Motor neuron (in vitro differentiated cells): ENCODE results near the gene GPR137. TPM values are rescaled to one million over a fixed set of nuclear protein-coding genes. Genes with fewer than 3 reads are reported as not detected.

Source experiments
- ATAC-seq, 8 experiments: fragments of 200-7000 bp; cut with Tn5 transposase; replicated peaks in 6 of 8; 2 replicates each; pipeline ENCODE4 v1.8.0; 2021; ENCODE audit warnings: mild to moderate bottlenecking in 8 of 8, moderate library complexity in 8 of 8
- H3K27ac ChIP-seq, 2 donors: fragments of 250-450 bp; sonication (Bioruptor Pico); 2 replicates each; pipeline ENCODE4 v1.9.0; 2021; ENCODE audit warnings: antibody characterized with exemption in 2 of 2, mild to moderate bottlenecking in 2 of 2, moderate library complexity in 1 of 2
- H3K4me1 ChIP-seq, 2 donors: fragments of 250-450 bp; sonication (Bioruptor Pico); replicated peaks in 1 of 2; 2 replicates each; pipeline ENCODE4 v1.6.1; 2021; ENCODE audit warnings: antibody characterized with exemption in 2 of 2, mild to moderate bottlenecking in 2 of 2, moderate library complexity in 1 of 2
- H3K4me3 ChIP-seq, 5 donors: fragments of 250-450 bp; sonication (Bioruptor Pico); 2 replicates each; pipeline ENCODE4 v1.9.0; 2021; ENCODE audit warnings: antibody characterized with exemption in 5 of 5, mild to moderate bottlenecking in 5 of 5, moderate library complexity in 4 of 5
- WGBS, 10 experiments: fragments of 450-650 bp; shearing (Covaris generic); methylation state at CpG; one replicate each; pipeline ENCODE4 v1.0.0; 2022; 5-methylcytosine and 5-hydroxymethylcytosine counted together
- in situ Hi-C, 9 experiments: fragments of 400-800 bp; cut with MboI; loops; one replicate each; pipeline ENCODE4 v1.15.0; 2021; ENCODE audit warnings: low sequenced_read_pairs in 9 of 9, low pct_unique_long_range_greater_than_20kb in 2 of 9; ENCODE audit not compliant: unreplicated experiment in 9 of 9
- total RNA-seq, 8 experiments: library from RNA; unstranded; fragments of 300-600 nt; gene quantifications; 2 replicates each; pipeline versions ENCODE4 v1.2.3 to v1.2.4, GENCODE V29; 2022

GPR137 gene
- total RNA-seq, 8 experiments from 2014 or later = 18.9 to 37.6 (median 22.5) TPM

GRCh38 chr11:64275031-64275800 is 10.4 kb upstream of the GPR137 start:
- no peak overlapping the region for H3K27ac ChIP-seq
- peaks cover 7 to 9% of the 10 kb centered on the region in 2 donors for H3K4me1 ChIP-seq
- 0 to 100% (median 92%) methylated on average over 1 to 6 of the region's 15 CpGs for WGBS, 10 experiments
- no peak overlapping the region for H3K4me3 ChIP-seq
- no peak for ATAC-seq
- in situ Hi-C loops = no loop called here

- Histone ChIP-seq H3K4me1 (peaks cover 7 to 9% of the 10 kb centered on the region in 2 donors), H3K27ac (no peak overlapping the region), H3K4me3 (no peak overlapping the region)
- no CpG with 5 or more reads among the region's 2 CpGs for WGBS, 10 experiments
- in situ Hi-C loops = no loop called here
- ATAC-seq = no peak
Measured at GRCh38 chr11:64275841-64276240, 9.8 kb upstream of the GPR137 start.

GRCh38 chr11:64276653-64277431 is 8.8 kb upstream of the GPR137 start:
- 0 to 100% (median 92%) methylated on average over 1 to 9 of the region's 17 CpGs; no CpG with 5 or more reads in 1 of the 10 experiments for WGBS, 10 experiments

GRCh38 chr11:64278576-64279190 is 7.0 kb upstream of the GPR137 start:
- in situ Hi-C loops = no loop called here
- Histone ChIP-seq H3K27ac (no peak overlapping the region), H3K4me1 (peaks cover 2 to 3% of the 10 kb centered on the region in 2 donors), H3K4me3 (no peak overlapping the region)
- ATAC-seq = no peak
- 80 to 100% (median 80%) methylated on average over 1 to 3 of the region's 8 CpGs; no CpG with 5 or more reads in 5 of the 10 experiments for WGBS, 10 experiments

More at GRCh38 chr11:64276653-64277431, 8.8 kb upstream of the GPR137 start:
- no peak overlapping the region for H3K27ac ChIP-seq
- peaks cover 6 to 8% of the 10 kb centered on the region in 2 donors for H3K4me1 ChIP-seq
- in situ Hi-C loops = no loop called here
- ATAC-seq = peak in 3 of 8 experiments; percentile 84 to 93 (median 88)
- no peak overlapping the region for H3K4me3 ChIP-seq

GRCh38 chr11:64281957-64282770 is 3.5 kb upstream of the GPR137 start:
- Histone ChIP-seq H3K27ac (no peak overlapping the region), H3K4me3 (no peak overlapping the region), H3K4me1 (peaks cover 10 to 12% of the 10 kb centered on the region in 2 donors)
- WGBS, 10 experiments = 86 to 100% (median 97%) methylated on average over 1 to 15 of the region's 22 CpGs
- no peak for ATAC-seq
- in situ Hi-C loops = no loop called here

GRCh38 chr11:64283092-64283491 is 2.6 kb upstream of the GPR137 start:
- Histone ChIP-seq H3K4me3 (no peak overlapping the region), H3K4me1 (peaks cover 10 to 12% of the 10 kb centered on the region in 2 donors), H3K27ac (no peak overlapping the region)
- in situ Hi-C loops = no loop called here
- 90 to 100% (median 95%) methylated on average over 2 to 3 of the region's 3 CpGs; no CpG with 5 or more reads in 2 of the 10 experiments for WGBS, 10 experiments
- no peak for ATAC-seq

GRCh38 chr11:64284048-64284961 is 1.3 kb upstream of the GPR137 start, which contains the start of gene BAD:
BAD (minus strand) TSS chr11:64284665; CDS start chr11:64284368, 297 bp downstream.
- H3K4me3 ChIP-seq = peak within 1 kb of the TSS; percentile 80 to 96 (median 88)
- 0 to 18% (median 0%) methylated on average over 3 to 4 of the region's 44 CpGs; no CpG with 5 or more reads in 7 of the 10 experiments for WGBS, 10 experiments
- in situ Hi-C loops = no loop called here
- peaks cover 10 to 12% of the 10 kb centered on the region in 2 donors for H3K4me1 ChIP-seq
- H3K27ac ChIP-seq = peak within 1 kb of the TSS; percentile 71 to 79
- peak; percentile 85 to 91 (median 86) for ATAC-seq

GRCh38 chr11:64285885-64286800 is 495 bp downstream of the GPR137 start:
- Histone ChIP-seq H3K27ac (peak overlapping the region; percentile 47 to 79), H3K4me1 (peaks cover 11 to 14% of the 10 kb centered on the region in 2 donors), H3K4me3 (peak overlapping the region; percentile 80 to 96 (median 88))
- WGBS, 10 experiments = 0 to 87% (median 50%) methylated on average over 1 to 7 of the region's 40 CpGs; no CpG with 5 or more reads in 5 of the 10 experiments
- peak in 3 of 8 experiments; percentile 0 to 9 (median 2) for ATAC-seq
- in situ Hi-C loops = no loop called here

- H3K4me1 ChIP-seq = peaks cover 13 to 17% of the 10 kb centered on the region in 2 donors
- WGBS, 10 experiments = 57 to 100% (median 60%) methylated on average over 1 to 5 of the region's 9 CpGs; no CpG with 5 or more reads in 7 of the 10 experiments
- H3K27ac ChIP-seq = no peak overlapping the region
- in situ Hi-C loops = no loop called here
- no peak for ATAC-seq
- no peak overlapping the region for H3K4me3 ChIP-seq
Measured at GRCh38 chr11:64286801-64287159, 1.1 kb downstream of the GPR137 start.

- no peak for ATAC-seq
- WGBS, 10 experiments = 80 to 93% (median 90%) methylated on average over 1 to 14 of the region's 33 CpGs; no CpG with 5 or more reads in 6 of the 10 experiments
- peaks cover 13 to 17% of the 10 kb centered on the region in 2 donors for H3K4me1 ChIP-seq
- no peak overlapping the region for H3K27ac ChIP-seq
- in situ Hi-C loops = no loop called here
- no peak overlapping the region for H3K4me3 ChIP-seq
Measured at GRCh38 chr11:64287676-64288352, 2.2 kb downstream of the GPR137 start.
